K562 (cell line): ENCODE results near the gene TLR8.
A peak's percentile ranks its signal among the peaks of the same experiment; 100 is the strongest.

Source experiments
- CEBPG ChIP-seq, 3 experiments: fragments of 200-800 bp in 1 of 3; sonication (Bioruptor generic) in 1 of 3; sonication (generic) in 1 of 3; formaldehyde crosslinking in 1 of 3; IDR thresholded peaks in 2 of 3; conservative IDR thresholded peaks in 1 of 3; 2 replicates each; pipeline versions ENCODE4 v1.6.1 to v1.8.0; 2016 to 2022; ENCODE audit warnings: missing compliant biosample characterization in 2 of 3, missing genetic modification characterization in 2 of 3, mild to moderate bottlenecking in 1 of 3, missing genetic modification reagents in 1 of 3
- CTCF ChIP-seq, 3 experiments: IDR thresholded peaks in 2 of 3; conservative IDR thresholded peaks in 1 of 3; 2 replicates each; pipeline ENCODE4 v1.5.1; 2011 to 2012; ENCODE audit warnings: low read length in 3 of 3, mild to moderate bottlenecking in 3 of 3, control low read depth in 2 of 3, improper control_type of control experiment in 1 of 3, inconsistent platforms in 1 of 3, low read depth in 1 of 3, mixed read lengths in 1 of 3, moderate library complexity in 1 of 3; ENCODE audit not compliant: insufficient read depth in 2 of 3
- JUND ChIP-seq, 2 experiments: IDR thresholded peaks; 2 replicates in 1 of 2; 3 replicates in 1 of 2; pipeline ENCODE4 v1.6.1; 2011; ENCODE audit warnings: borderline replicate concordance in 2 of 2, low read depth in 2 of 2, low read length in 2 of 2, improper control_type of control experiment in 1 of 2, missing biosample characterization in 1 of 2, missing genetic modification characterization in 1 of 2, missing genetic modification reagents in 1 of 2
- POLR2A ChIP-seq: fragments of 450-650 bp; conservative IDR thresholded peaks from 2 replicates; pipeline ENCODE4 v1.6.1; 2016
- TCF7L2 ChIP-seq: fragments of 150-350 bp; IDR thresholded peaks from 2 replicates; pipeline ENCODE4 v1.6.1; 2016; ENCODE audit warnings: low read depth, mild to moderate bottlenecking, low read length, moderate library complexity
- ZBTB17 ChIP-seq: fragments of 450-650 bp; formaldehyde crosslinking; IDR thresholded peaks from 2 replicates; pipeline ENCODE4 v1.4.0; 2020; ENCODE audit warnings: mild to moderate bottlenecking
- ZNF398 ChIP-seq: fragments of 250-450 bp; sonication (Bioruptor Pico); IDR thresholded peaks from 2 replicates; pipeline ENCODE4 v1.8.0; 2021; ENCODE audit warnings: moderate library complexity, mild to moderate bottlenecking, inconsistent platforms

- TF ChIP-seq ZNF398 (CRISPR knock-in tag) (no peak), ZBTB17 (CRISPR knock-in tag) (no peak), TCF7L2 (no peak), CTCF (IDR thresholded peaks at IDR 0.05 in 2 of 3, conservative IDR thresholded peaks at IDR 0.05 in 1 of 3; ENCODE audit: insufficient read depth in 2 of 3, low read depth in 1 of 3, low read length in 3 of 3) (no peak), JUND (IDR thresholded peaks at IDR 0.05; ENCODE audit: borderline replicate concordance, low read depth, low read length) (peak; percentile 37; the same call in 1 of the 2 replicates), JUND (tag; IDR thresholded peaks at IDR 0.05; ENCODE audit: borderline replicate concordance, low read depth, low read length) (no peak; the same call in 2 of the 3 replicates), CEBPG (CRISPR knock-in tag; IDR thresholded peaks at IDR 0.05) (no peak), CEBPG (tag; conservative IDR thresholded peaks at IDR 0.05 in 1 of 2, IDR thresholded peaks at IDR 0.05 in 1 of 2) (no peak), POLR2A (peak; percentile 56)
These were observed 58.9 kb downstream of the TLR8 start for GRCh38 chrX:12965131-12965940.
